ENCODE measurements around the gene GBX2. TPM values are rescaled to one million over a fixed set of nuclear protein-coding genes. Genes with fewer than 3 reads are reported as not detected.

The GBX2 gene
- total RNA-seq, 1 experiment from 2014 or later: not detected

- no peak overlapping the region for H3K4me3 ChIP-seq
- H3K9me3 ChIP-seq: no peaks in the 10 kb centered on the region
- H3K36me3 ChIP-seq: no peaks in the 10 kb centered on the region
- H3K27me3 ChIP-seq: peaks cover 50% of the 10 kb centered on the region
- no peak for DNase-seq
Measured at GRCh38 chr2:236173729-236174607, 5.8 kb upstream of the GBX2 start.

- Histone ChIP-seq H3K4me3 (no peak overlapping the region), H3K36me3 (no peaks in the 10 kb centered on the region), H3K27me3 (peaks cover 52% of the 10 kb centered on the region), H3K9me3 (no peaks in the 10 kb centered on the region)
- no peak for DNase-seq
Measured at GRCh38 chr2:236173036-236173728, 5.0 kb upstream of the GBX2 start.

DNA sequence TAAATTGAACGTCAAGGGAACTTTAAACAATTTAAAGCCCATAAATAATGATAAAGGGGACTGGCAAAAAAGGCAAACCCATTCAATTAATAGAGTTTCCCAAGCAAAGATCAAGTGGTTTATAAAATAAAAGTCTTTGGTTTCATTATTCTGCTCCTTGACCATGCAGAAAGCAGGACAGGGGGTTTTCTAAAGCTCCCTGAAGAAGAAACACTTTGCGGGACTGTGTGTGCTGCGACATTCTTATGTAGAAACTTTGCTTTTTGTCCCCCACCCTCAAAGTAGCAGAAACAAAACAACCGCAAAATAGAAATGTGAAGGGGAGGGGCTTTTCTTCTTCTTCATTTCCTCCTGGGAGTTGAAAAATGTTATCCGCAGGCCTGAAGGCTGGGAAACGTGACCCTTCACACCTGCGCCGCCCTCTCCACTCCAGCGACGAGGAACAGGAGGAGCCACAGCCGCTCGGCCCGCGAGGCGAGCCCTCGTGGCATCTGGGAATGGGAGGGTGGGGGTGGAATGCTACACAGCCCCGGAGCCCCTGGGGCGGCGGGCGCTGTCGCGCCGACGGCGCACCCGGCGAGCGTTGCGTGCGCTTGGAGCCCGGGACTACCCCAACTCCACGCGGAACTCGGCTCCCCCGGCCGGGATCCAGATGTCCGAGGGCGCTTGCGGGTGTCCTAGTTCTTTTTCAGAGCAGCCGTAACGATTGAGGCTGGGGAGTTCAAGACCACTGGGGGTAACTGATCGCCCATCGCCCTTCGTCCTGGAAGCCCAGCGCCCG is 4.3 kb upstream of the GBX2 start:
- H3K4me3 ChIP-seq: no peak overlapping the region
- DNase-seq: no peak
- no peaks in the 10 kb centered on the region for H3K36me3 ChIP-seq
- no peaks in the 10 kb centered on the region for H3K9me3 ChIP-seq
- peaks cover 52% of the 10 kb centered on the region for H3K27me3 ChIP-seq

DNA sequence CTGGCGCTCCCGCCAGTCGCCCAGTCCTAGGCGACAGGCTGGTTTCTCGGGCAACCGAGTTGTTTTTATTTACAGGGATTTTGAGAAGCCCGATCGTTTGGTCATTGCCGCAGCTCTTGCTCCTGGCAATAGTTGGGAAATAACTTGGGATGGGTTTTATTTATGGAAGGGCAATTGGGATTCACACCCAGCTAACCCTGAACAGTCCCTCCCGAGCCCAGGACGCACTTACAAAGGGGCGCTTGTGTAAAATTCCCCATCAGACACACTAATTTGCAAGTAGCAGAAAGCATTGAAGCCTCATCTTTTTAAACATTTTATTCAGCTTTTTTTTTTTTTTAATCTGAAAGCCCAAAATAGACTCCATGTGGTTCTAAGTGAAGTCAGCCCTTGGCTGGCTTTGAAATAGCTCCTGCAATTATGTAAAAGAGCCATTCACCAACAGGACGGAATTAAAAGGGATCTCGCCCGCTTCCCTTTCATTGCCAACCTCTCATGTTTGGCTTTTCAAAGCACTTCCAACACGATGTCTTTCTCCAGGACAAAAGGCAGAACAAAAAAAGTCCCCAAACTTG is 3.6 kb upstream of the GBX2 start:
- Histone ChIP-seq H3K9me3 (no peaks in the 10 kb centered on the region), H3K27me3 (peaks cover 52% of the 10 kb centered on the region), H3K4me3 (0 out of 2 replicates have a peak overlapping the region, but pooled peaks have one; percentile 18), H3K36me3 (no peaks in the 10 kb centered on the region)
- no peak for DNase-seq

- H3K36me3 ChIP-seq: no peaks in the 10 kb centered on the region
- no peaks in the 10 kb centered on the region for H3K9me3 ChIP-seq
- DNase-seq: no peak
- H3K4me3 ChIP-seq: 0 out of 2 replicates have a peak overlapping the region, but pooled peaks have one; percentile 18
- H3K27me3 ChIP-seq: peaks cover 52% of the 10 kb centered on the region
Measured at GRCh38 chr2:236171181-236171679, 3.0 kb upstream of the GBX2 start.

DNA sequence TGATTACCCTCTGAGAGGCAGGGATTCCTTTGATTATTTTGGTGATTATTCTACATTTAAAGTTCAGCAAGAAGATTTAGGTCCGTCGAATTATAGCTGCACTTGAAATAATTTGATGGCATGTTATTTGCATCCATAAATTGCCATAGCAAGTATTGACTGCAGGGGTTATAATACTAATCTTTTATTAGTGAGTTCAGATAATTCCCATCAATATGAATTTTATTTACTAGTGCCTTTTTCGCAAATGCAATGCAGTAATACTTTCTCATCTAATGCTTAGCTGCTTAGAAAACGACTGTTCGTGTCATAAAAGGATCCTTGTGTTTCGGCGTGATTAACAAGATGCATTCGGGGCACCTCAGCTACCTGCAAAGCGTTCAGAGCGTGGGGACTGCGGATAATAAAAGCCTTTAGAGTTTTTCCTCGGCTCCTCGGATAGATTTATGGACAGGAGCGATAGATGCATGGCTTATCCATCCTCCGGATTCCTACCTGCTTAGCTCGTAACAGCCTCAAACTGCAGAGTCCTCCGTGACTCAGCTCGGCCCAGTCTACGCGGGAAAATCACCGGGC is 2.5 kb upstream of the GBX2 start:
- Histone ChIP-seq H3K9me3 (no peaks in the 10 kb centered on the region), H3K4me3 (no peak overlapping the region), H3K36me3 (no peaks in the 10 kb centered on the region), H3K27me3 (peaks cover 52% of the 10 kb centered on the region)
- no peak for DNase-seq

DNA sequence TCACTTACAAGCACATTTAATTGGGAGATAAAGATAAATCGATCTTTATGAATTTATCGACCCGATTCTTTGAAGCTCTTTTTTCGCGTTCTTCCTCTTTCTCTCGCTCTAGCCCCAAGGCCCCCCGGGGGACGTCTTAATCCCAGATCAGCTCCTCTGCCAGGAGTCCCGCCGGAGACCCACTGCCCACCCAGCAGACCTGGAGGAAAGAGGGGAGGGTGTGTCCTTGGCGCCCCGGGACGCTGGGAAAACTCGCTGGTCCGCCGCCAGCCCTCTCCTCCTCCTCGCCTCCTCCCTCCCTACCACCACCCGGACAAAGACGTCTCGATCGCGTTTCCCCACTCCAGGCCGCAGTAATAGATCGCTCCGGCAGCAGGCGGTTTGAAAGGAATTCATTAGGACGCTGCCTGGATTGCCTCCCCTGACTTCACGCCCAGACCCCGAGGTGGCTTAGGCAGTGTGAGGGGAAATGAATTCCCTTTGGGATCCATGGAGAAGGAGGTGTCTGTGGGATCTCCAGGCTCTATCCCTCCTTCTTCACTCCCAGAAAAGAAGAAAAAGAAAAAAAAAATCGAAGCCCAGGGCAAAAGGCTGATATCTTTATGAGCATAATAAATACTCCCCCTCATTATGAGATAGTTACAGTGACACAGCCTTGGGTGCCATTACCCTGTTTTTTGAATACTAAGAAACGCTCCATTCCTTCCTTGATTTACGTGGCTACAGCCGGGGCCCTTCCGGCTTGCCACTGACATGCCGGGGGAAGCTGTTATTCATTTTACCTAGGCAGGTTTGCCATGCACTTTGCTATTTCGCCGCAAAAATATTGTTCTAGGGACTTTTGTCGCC is 1.8 kb upstream of the GBX2 start:
- Histone ChIP-seq H3K9me3 (no peaks in the 10 kb centered on the region), H3K36me3 (no peaks in the 10 kb centered on the region), H3K27me3 (peaks cover 56% of the 10 kb centered on the region), H3K4me3 (no peak overlapping the region)
- no peak for DNase-seq

DNA sequence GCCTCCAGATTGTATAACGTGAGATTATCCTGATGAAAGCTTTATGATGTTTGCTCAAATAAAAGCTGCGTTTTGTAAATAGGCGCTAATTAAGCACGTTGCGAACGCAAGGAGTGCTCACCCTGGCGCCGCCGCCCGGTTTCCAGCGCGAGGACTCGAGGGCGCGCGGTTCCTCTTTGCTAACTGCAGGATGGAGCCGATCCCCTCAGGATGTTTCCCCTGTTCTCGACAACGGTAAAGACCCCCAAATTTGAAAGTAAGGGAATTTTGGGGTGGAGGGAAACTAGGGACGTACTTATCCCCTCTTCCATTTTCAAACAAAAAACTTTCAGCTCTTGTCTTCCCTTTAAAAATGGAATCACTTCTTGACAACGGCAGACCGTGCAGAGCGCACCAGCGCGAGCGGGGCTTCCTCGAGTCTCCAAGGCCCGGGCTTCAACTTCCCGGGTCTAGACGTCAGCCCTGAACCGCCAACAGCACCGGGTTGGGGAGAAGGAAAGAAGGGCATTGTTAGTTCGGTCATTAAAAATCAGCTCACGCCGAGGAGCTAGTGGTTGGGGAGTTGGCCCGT is 1.1 kb upstream of the GBX2 start:
- no peak for DNase-seq
- Histone ChIP-seq H3K4me3 (no peak overlapping the region), H3K9me3 (no peaks in the 10 kb centered on the region), H3K36me3 (no peaks in the 10 kb centered on the region), H3K27me3 (peaks cover 56% of the 10 kb centered on the region)

DNA sequence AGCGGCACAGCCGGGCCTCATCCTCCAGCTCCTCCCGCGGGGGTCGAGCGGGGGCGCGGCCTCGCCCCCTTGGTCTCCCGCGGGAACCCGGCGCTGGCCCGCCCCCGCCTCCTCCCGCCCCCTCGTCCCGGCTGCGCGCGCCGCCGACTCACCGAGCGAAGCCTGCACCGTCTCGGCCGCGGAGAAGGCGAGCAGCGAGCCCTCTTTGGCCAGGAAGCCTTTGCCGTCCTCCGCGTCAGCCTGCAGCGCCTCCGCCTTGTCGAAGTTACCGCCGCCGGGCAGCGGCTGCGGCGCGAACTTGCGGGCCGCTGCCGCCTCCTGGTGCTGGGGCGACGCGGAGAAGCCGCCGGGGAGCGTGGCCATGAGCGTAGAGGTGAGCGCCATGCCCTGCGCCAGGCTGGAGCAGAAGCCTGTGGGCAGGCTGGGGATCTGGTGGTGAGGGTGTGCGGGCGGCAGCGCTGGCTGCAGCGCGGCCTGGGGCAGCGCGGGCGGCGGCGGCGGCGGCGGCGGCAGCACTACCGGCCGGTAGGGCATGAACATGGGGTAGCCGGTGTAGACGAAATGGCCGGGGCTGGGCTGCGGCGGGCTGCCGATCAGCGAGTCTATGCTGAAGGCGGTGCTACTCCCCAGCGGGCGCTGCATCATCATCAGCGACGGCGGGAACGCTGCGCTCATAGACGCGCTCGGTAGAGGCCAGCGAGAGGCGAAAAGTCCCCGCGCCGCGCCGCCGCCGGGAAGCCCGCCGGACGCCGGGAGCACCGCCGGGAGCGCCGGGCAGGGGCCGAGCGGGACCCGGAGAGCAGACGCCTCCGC is 683 bp downstream of the GBX2 start:
- H3K4me3 ChIP-seq: peak overlapping the region; percentile 49
- peak; percentile 58 for DNase-seq
- H3K36me3 ChIP-seq: no peaks in the 10 kb centered on the region
- H3K9me3 ChIP-seq: no peaks in the 10 kb centered on the region
- H3K27me3 ChIP-seq: peaks cover 42% of the 10 kb centered on the region

DNA sequence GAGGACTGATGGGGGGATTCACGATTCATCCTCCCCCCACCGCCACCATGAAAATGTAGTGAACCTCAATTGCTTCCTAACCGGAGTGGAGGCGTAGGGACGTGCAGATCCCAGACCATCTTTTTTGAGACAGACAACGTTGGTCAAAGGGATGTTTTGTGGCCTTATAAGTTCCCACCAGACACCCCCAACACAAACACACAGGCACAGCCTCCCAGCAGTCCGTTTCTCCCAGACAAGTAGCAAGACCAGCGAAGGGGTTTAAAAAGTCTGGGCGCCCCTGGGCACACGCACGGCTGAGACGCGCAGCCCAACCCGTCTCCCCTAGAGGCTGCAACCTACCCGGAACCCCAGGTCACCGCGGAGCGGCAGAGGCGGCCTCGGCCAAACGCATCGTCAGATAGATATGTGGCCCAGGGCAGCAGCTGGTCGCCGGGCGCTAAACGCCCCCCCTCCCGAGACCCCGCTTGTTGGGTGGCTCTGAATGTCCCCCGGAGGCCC is 1.3 kb downstream of the GBX2 start:
- Histone ChIP-seq H3K9me3 (no peaks in the 10 kb centered on the region), H3K27me3 (peaks cover 35% of the 10 kb centered on the region), H3K36me3 (no peaks in the 10 kb centered on the region), H3K4me3 (peak overlapping the region; percentile 49)
- no peak for DNase-seq

DNA sequence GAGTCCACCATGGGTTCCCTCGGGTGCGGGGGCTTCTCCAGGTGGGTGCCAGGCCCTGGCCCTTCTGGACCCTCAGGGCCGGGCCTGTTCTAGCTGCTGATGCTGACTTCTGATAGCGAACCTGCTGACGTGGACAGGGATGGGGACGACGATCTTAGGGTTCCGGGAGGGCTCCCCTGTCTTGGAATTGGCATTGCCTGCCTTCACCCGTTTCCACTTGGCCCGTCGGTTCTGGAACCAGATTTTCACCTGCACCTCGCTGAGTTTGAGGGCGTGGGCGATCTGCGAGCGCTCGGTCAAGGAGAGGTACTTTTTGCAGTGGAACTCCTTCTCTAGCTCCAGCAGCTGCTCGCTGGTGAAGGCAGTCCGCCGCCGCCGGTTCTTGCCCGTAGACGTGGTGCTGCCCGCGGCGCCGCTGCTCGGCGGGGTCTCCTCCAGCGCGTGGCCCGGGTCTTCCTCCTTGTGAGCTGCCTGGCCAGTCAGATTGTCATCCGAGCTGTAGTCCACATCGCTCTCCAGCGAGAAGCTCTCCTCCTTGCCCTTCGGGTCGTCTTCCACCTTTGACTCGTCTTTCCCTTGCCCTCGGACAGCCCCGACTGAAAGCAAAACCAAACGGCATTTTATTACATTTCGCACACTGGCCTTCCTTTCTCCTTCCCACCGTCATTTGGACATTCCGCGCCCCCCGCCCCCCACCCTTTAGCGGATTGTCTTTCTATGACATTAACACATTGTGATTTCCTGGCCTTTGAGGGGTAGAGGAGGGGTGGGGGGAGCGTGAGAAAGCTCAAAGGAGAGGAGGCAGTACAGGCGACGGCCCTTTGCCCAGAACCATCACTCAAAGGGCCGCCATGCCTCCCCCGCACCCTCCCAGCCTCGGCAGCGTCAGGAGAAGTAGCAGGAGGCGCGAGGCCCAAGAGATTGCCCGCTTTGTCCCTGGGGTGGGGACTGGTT is 2.1 kb downstream of the GBX2 start:
- peaks cover 29% of the 10 kb centered on the region for H3K27me3 ChIP-seq
- H3K9me3 ChIP-seq: no peaks in the 10 kb centered on the region
- H3K36me3 ChIP-seq: no peaks in the 10 kb centered on the region
- DNase-seq: no peak
- H3K4me3 ChIP-seq: no peak overlapping the region

DNA sequence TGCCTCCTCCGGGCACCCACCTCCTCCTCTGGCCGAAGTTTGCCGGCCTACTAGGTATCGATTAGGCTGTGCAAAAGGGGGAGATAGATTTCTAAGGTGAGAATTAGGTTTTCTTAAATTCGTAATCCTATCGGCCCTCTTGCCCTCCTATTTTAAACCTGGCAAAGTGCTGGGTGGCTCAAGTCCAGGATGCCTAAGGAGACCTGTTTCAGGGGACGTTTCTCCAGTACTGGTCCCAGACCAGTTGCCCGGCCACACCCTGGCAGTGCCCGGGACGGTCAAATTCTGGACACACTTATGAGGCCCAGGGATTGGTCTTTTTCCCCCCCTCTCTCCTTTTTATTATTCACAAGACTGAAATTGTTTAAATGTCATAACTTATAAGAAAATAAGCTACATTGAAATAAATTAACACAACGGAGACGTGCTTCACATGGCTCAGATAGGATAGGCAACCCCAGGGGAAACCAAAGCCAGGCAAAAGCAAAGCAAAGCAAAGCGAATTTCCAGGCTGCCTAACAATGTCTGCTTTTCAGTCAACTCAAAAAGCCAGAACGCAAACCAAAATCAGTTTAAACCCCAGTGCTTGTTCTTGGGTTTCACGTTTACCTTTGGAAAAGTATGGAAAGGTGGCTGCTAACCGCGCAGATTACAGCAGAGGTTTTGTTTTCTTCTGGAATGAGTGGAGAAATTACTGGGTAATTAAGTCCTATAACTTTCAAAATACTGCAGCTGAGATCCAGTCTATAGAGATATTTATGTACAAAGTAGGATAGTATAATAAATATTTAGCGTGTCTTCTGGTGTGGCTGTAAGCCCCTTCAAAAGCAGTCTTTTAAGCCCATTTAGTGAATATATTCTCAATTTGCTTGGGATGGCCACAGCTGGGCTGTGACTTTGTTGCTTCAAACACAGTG is 3.0 kb downstream of the GBX2 start:
- DNase-seq: no peak
- no peaks in the 10 kb centered on the region for H3K36me3 ChIP-seq
- H3K27me3 ChIP-seq: peaks cover 23% of the 10 kb centered on the region
- peak overlapping the region; percentile 50 for H3K4me3 ChIP-seq
- no peaks in the 10 kb centered on the region for H3K9me3 ChIP-seq
